ENCODE measurements around the gene COL9A1. TPM values are rescaled to one million over a fixed set of nuclear protein-coding genes. Genes with fewer than 3 reads are reported as not detected.

Gene COL9A1
- total RNA-seq, 1 donor from 2014 or later: 0.27 TPM

- no peaks in the 10 kb centered on the region for H3K36me3 Mint-ChIP-seq (ENCODE audit: low read depth)
- H3K9me3 Mint-ChIP-seq (ENCODE audit: low read depth): no peaks in the 10 kb centered on the region
- no peak for TF ChIP-seq CTCF (IDR thresholded peaks at IDR 0.05)
- H3K4me3 Mint-ChIP-seq (ENCODE audit: unreplicated experiment): no peak overlapping the region
- DNase-seq (ENCODE audit: low spot score): no peak
- H3K27ac Mint-ChIP-seq (ENCODE audit: unreplicated experiment): no peak overlapping the region
- H3K27me3 Mint-ChIP-seq (ENCODE audit: low read depth): peaks cover 4% of the 10 kb centered on the region
- H3K4me1 Mint-ChIP-seq (ENCODE audit: low read depth): peaks cover 10% of the 10 kb centered on the region
Measured at GRCh38 chr6:70272071-70272470, 30.8 kb downstream of the COL9A1 start.

GRCh38 chr6:70270287-70271005 lies 32.4 kb downstream of the COL9A1 start:
- TF ChIP-seq CTCF (IDR thresholded peaks at IDR 0.05): no peak
- DNase-seq (ENCODE audit: low spot score): no peak
- Mint-ChIP-seq H3K27me3 (ENCODE audit: low read depth) (no peaks in the 10 kb centered on the region), H3K27ac (ENCODE audit: unreplicated experiment) (no peak overlapping the region), H3K9me3 (ENCODE audit: low read depth) (no peaks in the 10 kb centered on the region), H3K4me3 (ENCODE audit: unreplicated experiment) (no peak overlapping the region), H3K4me1 (ENCODE audit: low read depth) (peaks cover 10% of the 10 kb centered on the region), H3K36me3 (ENCODE audit: low read depth) (no peaks in the 10 kb centered on the region)

- Mint-ChIP-seq H3K36me3 (ENCODE audit: low read depth) (no peaks in the 10 kb centered on the region), H3K27me3 (ENCODE audit: low read depth) (peaks cover 12% of the 10 kb centered on the region), H3K4me1 (ENCODE audit: low read depth) (no peaks in the 10 kb centered on the region), H3K27ac (ENCODE audit: unreplicated experiment) (no peak overlapping the region), H3K4me3 (ENCODE audit: unreplicated experiment) (no peak overlapping the region), H3K9me3 (ENCODE audit: low read depth) (no peaks in the 10 kb centered on the region)
- no peak for TF ChIP-seq CTCF (IDR thresholded peaks at IDR 0.05)
- DNase-seq (ENCODE audit: low spot score): no peak
Measured at GRCh38 chr6:70266142-70266541, 36.7 kb downstream of the COL9A1 start.

- no peaks in the 10 kb centered on the region for H3K4me1 Mint-ChIP-seq (ENCODE audit: low read depth)
- H3K27me3 Mint-ChIP-seq (ENCODE audit: low read depth): peaks cover 18% of the 10 kb centered on the region
- H3K27ac Mint-ChIP-seq (ENCODE audit: unreplicated experiment): no peak overlapping the region
- H3K9me3 Mint-ChIP-seq (ENCODE audit: low read depth): no peaks in the 10 kb centered on the region
- no peak overlapping the region for H3K4me3 Mint-ChIP-seq (ENCODE audit: unreplicated experiment)
- H3K36me3 Mint-ChIP-seq (ENCODE audit: low read depth): no peaks in the 10 kb centered on the region
- DNase-seq (ENCODE audit: low spot score): no peak
- no peak for TF ChIP-seq CTCF (IDR thresholded peaks at IDR 0.05)
Measured at GRCh38 chr6:70264306-70264705, 38.6 kb downstream of the COL9A1 start.

- Mint-ChIP-seq H3K9me3 (ENCODE audit: low read depth) (no peaks in the 10 kb centered on the region), H3K27me3 (ENCODE audit: low read depth) (peaks cover 24% of the 10 kb centered on the region), H3K36me3 (ENCODE audit: low read depth) (no peaks in the 10 kb centered on the region), H3K4me3 (ENCODE audit: unreplicated experiment) (no peak overlapping the region), H3K27ac (ENCODE audit: unreplicated experiment) (no peak overlapping the region), H3K4me1 (ENCODE audit: low read depth) (no peaks in the 10 kb centered on the region)
- TF ChIP-seq CTCF (IDR thresholded peaks at IDR 0.05): no peak
- DNase-seq (ENCODE audit: low spot score): no peak
Measured at GRCh38 chr6:70258483-70258882, 44.4 kb downstream of the COL9A1 start.
